Measurements from ENCODE around the gene FBXO31.

FBXO31 gene, protein sequence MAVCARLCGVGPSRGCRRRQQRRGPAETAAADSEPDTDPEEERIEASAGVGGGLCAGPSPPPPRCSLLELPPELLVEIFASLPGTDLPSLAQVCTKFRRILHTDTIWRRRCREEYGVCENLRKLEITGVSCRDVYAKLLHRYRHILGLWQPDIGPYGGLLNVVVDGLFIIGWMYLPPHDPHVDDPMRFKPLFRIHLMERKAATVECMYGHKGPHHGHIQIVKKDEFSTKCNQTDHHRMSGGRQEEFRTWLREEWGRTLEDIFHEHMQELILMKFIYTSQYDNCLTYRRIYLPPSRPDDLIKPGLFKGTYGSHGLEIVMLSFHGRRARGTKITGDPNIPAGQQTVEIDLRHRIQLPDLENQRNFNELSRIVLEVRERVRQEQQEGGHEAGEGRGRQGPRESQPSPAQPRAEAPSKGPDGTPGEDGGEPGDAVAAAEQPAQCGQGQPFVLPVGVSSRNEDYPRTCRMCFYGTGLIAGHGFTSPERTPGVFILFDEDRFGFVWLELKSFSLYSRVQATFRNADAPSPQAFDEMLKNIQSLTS
- total RNA-seq: 3.7 to 18.7 (median 11.9) reads per million in 18 experiments

DNA sequence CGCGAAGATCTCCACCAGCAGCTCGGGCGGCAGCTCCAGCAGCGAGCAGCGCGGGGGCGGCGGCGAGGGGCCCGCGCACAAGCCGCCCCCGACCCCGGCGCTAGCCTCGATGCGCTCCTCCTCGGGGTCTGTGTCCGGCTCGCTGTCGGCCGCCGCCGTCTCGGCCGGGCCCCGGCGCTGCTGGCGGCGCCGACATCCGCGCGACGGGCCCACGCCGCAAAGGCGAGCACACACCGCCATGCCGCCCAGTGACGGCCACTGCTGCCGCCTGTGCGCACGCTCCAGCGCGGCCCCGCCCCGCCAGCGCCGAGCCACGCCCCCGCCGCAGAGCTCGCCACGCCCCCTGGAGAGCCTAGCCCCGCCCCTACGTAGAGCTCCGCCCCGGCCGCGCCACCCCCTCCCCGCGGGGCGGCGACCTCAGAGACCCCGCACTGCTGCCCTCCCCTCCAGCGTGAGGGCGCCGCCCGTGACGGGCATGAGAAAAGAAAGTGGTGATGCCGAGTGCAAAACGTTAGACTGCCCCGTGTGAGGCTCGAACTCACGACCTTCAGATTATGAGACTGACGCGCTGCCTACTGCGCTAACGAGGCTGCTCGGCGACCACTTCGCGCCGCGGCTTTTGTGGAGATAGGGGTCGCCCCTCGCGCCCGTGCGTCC lies at the start of gene FBXO31:
Gene FBXO31 (minus strand): TSS at position 272 of the 657 bp plus-strand sequence. CDS start 32 bp downstream, at position 240.
- DNase-seq: peak; percentile 84 to 91

DNA sequence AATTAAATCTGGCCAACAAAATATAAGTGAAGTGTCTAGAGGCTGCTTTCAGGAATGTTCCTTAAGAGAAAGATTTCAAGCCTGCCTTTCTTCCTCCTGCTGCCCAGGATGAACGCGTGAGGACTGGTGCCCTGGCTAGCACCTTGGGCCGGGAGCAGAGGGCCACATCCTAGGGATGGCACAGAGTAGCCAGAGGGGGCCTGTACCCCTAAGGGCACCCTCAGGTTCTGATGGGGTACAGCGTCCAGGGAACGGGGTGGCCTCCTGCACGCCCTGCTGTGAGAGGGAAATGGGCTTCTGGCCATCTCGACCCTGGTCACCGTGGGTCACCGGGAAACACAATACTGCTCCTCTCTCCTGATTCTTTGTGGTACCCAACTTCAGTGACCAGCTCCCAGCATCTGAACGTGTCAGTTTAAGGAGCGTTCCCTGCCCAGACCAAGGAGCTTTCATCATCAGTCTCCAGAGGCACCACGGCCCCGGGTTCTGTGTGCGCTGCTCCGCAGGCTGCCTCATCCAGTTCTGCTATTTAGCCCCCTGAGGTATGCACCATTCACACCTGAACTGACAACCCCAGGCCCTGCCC lies 48.8 kb upstream of the FBXO31 start:
- DNase-seq: no peak

DNA sequence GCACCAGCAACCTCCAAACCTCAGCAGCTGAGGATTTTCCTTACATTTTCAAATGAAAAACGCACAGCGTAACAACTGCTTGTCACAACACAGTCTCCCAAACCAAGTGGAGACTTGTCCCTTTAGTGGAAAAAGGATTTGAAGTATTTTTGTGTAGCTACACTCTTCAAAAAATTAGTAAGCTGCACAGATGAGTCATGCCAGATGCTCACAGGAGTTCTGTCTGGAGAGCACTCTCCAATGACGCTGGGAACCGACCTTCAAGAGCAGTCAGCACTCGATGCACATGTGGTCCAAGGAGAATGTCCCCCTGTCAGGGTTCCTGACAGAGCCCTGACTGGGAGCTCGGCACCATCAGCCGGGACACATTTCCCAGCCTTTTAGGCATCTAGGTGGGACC lies 48.4 kb upstream of the FBXO31 start:
- no peak for DNase-seq

DNA sequence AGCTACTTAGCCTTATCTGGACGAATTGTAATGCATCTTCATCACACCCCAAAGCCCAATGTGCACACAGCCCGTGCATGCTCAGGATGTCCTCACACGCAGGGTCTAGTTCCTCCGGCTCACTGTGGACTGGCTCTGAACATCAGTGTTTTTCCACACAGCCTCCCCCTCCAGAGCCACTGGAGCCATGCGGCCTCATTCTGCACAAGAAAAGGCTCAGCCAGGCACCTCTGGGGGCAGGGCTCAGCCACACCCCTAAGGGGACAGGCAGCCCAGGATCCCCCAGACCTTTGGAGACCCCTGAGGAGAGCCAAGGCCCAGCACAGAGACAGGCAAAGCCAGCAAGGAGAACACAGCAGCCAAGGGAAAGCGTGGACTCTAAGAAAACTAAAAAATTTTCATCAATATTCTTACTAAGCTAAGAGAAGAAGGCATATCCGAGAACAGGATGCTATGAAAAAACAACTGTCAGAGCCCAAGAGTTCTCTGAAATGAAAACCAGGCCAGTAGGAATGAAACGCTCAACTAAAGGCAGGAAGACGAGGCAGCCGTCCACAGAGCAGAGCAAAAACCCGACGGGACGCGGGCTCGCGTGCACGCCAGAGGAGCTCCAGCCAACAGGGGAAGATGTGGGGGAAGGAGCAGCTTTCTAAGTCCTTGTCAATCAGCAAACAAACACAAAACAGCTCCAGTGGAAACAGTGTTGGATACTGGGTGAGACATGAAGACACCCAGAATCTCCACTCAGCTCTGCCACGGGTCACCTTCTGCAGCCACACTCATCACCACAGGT lies 43.0 kb upstream of the FBXO31 start:
- no peak for DNase-seq

DNA sequence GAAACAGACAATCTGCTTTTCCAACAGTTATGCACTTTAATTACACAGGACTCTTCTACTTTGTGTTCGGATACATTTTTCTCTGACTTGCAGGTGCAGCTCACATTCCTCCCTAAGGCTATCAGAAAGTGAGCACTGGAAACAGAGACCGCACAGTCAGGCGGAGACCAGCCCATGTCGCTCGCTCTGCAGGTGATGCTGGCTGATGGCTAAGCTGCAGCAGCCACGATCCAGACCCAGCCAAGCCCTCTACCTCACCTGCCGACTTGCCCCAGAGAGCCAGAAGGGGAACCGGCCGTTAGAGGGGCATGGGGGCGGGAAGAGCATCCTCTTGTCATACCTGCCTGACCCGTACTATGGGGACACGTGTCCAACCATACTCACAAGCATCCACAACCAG lies 42.4 kb upstream of the FBXO31 start:
- no peak for DNase-seq

DNA sequence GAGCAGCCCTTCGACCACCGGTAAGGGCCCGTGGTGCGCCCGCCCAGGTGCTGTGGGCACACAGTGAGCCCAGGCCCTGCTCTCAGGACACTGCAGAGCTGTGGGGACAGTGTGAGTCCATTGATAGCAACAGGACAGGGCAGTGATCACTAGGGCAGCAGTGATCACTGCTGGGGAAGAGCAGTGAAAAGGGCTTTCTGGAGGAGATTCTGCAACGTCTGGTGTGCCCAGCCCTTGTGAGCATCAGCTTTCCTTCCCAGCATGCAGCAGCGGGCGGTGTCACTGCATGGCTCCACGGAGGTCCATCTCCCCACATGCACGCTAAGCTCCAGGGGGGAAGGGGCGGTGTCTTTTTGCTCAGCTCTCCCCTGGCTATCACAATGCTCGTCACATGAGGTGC lies 40.7 kb upstream of the FBXO31 start:
- no peak for DNase-seq

DNA sequence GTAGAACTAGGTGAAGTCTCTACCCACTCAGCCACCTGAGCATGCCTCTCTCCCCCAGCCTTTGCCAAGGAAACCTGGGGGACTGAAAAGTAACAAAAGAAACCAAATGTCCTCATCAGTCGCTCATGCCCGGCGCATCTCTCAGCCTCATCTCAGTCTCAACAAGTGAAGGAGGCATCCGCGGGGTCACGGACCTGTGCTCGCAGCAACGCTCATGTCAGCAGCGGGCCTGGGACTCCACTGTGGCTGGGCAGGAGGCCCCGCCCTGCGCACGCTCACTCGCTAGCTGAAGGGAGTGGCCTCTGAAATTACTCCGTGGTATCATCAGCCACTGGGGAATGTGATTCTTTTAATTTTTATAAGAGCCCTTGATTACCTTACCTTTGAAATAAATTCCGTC lies 39.9 kb upstream of the FBXO31 start:
- DNase-seq: no peak

DNA sequence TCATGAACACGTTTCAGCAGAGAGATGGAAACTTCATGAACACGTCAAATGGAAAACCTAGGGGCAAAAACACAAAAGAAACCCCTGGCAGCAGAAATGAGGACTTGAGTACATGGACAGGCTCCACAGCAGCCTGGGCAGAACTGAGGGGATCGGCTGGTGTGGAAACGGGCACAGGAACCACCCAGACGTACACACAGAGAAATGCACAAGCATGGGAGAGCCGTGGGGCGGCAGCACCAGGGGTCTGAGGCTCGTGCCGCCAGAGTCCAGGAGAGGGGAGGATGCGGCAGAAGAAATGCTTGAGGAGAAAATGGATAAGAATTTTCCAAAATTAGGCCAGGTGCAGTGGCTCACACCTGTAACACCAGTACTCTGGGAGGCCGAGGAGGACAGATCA lies 38.5 kb upstream of the FBXO31 start:
- DNase-seq: no peak

DNA sequence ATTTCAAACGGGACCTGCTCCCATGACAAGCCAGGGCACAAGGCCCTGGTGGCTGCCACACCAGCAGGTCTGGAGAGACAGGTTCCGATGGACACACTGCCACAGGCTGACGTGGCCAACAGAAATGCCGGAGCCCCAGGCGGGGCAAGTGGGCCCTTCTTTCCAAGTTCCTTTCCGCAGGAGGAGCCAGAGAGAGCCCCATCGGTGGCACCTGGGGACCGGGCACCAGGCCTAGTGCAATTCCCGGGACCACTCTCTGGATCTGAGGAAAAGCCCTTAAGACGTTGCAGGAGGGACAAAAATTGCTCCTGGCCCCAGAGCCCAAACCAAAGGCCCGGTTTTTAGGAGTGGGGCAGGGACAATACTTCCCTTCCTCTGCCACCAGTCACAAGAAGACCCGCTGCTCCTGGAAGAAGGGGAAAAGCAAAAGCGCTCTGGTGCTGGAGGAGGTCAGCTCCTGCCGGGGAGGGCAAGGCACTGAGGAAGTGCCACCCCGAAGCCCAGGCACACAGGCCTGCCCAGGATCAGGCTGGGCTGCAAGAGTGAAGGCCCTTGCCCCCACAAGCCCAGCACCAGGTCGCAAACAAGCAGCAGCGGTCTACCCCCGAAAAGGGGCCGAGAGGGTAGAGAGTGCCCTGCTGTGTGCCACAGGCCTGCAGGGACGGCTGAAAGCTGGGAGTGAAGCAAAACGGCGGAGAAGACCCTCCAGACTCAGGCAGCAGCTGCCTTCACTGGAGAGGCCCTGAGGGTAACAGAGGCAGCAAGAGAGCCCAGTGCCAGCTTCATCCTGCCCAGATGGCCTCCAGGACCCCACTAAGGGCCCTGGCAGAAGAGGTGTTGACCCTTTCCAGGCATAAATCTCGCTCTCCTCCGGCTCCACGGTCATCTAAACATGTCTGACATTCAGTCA lies 37.7 kb upstream of the FBXO31 start:
- no peak for DNase-seq

DNA sequence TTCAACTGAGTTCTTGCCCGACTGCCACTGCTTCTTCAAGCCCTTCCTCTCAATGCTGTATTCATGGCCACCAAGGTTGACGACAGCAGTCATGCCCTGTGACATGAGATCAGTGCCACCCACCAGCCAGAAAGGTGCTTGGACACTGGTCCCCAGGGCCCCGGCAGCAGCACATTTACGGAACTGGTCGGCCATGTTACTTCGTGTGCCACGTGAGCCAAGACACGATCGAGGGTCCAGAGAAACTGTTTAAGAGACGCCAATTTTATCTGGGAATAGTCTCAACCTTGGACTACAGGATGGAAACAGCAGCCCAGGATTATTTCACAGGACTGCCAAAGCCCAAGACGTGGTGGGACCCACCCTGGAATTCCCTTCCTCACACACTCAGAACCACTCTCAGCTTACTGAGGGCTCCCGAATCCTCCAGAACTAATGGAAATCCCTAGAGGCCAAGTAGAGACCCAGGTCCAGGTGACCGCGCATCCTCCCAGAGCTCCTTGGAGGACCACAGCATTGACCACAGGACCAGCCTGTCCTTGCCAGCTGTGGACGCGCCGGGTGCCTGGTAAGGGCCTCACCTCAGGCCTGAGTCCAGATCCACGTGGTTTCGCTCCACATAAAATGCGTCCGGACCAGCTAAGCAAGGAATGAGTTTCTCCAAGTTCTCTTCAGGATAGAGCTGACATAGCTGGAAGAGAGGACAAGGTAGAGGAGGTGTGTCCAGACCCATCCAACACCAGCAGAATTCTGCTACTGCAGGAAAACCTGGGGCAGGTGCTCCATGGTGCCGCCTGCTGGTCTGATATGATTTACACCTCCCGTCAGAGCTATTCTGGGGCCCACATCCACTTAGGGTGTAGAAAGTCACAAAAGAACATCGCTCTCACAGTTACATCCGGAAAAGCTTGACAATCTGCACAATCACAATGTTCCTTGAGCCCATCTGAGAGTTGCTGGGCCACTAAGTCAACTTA lies 36.7 kb upstream of the FBXO31 start:
- no peak for DNase-seq

DNA sequence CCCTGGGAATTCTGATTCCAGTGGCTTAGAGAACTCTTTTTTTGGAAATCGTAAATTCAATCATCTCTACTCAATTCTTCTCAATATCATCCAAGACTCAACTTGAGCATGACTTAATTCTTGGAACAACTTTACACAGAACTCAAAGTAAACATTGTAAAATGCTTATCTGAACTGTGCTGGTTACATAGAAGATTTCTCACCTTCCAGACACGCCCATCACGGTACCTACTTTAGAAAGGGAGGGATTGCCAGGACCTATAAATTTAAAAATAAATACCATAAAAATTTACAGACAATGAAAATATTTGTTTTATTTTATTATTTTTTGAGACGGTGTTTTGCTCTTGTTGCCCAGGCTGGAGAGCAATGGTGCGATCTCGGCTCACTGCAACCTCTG lies 35.1 kb upstream of the FBXO31 start:
- no peak for DNase-seq

DNA sequence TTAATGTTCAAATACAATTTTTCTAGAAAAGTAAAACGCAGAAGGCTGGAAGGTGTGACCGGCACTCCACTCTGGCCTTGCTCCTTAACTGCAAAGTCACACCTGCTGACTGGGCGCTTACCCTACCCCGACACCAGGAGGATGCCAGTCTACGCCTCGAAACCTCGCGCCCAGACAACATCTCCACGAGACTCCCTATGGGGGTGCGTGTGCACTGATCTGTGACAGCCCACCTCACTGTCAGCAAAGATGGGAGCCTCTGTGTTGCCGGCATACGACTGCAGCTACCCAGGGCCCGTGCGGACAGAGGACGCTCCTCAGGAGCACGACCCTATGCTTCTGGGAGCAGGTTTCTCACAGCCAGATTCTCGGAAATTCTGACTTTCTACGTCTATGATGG lies 34.6 kb upstream of the FBXO31 start:
- no peak for DNase-seq

DNA sequence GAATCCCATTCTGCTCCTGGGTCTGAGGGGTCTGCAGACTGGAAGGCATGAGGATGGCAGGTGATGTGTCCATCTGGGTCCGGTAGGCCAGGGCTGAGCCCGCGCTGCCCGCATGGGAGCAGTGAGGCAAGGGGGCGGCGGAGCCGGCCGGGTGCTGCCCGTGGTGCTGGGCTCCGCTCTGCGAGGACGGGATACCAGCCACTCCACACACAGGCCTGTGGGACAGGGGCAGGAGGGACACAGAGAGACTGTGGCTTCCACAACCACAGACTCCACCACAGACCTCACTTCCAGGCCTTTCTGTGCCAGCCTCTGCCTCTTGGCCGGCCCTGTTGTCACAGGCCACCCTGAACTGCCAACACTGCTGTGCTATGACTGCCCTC lies 33.9 kb upstream of the FBXO31 start:
- DNase-seq: no peak

DNA sequence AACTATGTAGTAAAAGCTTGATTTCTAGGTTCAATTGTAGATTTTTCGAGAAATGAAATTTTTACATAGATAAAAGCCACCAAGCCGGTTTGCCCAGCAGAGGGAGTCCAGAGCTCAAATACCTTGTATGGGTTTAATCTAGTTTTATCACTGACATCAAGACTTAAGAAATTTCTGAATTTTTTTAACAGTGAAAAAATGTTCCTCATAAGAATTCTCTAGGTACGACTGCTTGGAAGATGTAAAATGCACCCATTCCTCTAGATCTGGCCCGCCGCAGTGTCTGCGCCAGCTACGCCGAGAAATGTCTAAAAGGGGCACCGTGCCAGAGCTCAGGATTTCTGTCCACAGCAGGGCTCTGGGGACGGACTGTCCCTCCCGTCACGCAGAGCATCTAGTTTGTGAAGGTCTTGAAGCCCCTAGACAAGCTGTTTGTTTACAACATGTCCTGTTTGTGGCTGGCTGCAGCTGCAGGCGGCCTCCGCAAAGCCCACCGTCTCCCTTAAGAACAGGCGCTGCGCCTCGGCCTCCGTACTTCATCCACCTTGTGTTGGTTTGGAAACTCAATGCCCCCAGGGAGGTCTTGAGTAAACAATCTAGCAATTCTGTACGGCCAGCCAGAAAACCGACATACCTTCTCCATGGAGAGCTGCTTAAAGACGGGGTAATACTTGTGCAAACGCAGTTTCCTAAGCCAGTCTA lies 33.4 kb upstream of the FBXO31 start:
- peak; percentile 35 to 51 for DNase-seq

DNA sequence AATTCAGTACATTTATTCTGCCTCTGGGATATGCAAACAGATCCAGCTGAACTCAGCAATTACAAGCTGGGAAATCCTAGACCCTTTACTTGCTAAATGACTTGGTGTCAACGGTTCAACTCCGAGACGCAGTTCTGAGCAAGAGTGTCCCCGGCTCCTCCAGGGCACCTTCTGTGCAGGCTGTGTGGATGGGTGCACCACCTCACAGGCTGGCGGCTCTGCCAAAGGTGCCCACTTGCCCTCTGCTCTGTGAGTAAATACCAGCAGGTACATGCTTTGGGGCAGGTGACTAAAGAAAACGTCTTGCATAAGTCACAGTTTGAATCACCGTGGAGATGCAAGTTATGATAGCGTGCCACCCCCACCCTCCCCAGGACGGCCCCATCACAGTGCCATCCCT lies 31.9 kb upstream of the FBXO31 start:
- no peak for DNase-seq

DNA sequence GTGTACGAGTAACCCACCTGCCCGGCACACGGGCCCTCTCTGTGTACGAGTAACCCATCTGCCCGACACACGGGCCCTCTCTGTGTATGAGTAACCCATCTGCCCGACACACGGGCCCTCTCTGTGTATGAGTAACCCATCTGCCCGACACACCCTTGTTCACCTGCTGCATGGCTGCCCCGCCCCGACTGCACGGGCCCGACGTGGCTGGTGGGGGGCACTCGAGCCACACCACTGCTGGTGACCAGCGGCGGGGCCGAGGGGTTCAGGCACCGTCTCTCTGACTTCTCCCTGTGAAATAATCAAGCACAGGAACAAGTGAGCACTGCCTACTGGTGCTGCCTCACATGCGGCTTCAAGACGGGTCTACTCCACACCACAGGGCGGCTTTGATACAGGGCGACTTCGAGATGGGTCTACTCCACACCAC lies 30.7 kb upstream of the FBXO31 start:
- no peak for DNase-seq

DNA sequence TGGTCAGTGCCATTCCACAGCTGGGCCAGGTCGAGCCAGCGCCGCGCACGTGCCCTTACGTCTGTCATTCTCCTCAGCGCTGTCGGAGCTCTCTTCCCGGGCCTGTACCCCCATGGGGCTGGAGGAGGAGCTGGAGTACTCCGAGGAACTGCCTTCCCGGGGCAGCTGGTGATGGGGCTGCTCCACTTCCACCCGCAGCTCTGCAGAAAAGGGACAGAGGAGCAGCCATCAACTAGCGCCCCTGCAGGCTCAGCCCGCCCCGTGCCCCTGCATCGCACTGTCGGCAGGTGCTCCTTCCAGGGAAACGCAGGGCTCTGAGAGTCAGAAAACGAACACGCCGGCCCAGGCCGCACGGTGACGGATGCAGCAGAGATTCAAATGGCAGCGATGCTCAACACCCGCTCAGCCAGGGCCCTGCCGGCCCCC lies 29.4 kb upstream of the FBXO31 start:
- DNase-seq: no peak

DNA sequence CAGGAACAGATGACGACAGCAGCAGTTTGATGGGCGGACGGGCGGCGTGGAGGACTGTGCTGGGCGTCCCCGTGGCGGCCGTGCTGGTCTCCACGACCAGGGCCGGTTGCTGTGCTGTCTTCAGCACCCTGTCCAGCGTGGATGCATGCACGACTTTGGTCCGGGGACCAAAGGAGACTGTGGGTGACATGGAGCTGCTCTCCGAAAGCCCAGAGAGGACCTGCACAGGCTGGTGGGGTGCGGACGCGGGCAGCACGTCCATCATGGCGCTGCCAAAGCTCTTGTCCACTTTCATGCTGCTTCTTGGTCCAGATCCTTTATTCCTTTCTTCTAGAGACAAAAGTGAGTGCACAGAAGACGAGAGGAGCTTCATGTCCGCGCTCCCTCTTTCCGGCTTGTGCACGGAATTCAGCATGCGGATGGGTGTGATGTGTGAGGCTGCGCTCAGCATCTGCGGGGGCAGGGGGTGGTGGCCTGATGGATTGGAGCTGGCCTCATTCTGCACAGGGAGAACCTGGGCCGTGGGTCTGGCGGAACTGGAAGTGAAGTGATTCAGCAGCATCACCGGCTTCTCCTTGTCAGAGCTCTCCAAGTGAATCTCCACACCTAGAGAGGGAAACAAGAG lies 28.9 kb upstream of the FBXO31 start:
- DNase-seq: no peak
